ENCODE measurements around the gene SRMS. TPM values are rescaled to one million over a fixed set of nuclear protein-coding genes. Genes with fewer than 3 reads are reported as not detected.

The SRMS gene
- total and polyA plus RNA-seq, 10 donors: 0.07 to 1.5 (median 0.78) TPM; not detected in 2

DNA sequence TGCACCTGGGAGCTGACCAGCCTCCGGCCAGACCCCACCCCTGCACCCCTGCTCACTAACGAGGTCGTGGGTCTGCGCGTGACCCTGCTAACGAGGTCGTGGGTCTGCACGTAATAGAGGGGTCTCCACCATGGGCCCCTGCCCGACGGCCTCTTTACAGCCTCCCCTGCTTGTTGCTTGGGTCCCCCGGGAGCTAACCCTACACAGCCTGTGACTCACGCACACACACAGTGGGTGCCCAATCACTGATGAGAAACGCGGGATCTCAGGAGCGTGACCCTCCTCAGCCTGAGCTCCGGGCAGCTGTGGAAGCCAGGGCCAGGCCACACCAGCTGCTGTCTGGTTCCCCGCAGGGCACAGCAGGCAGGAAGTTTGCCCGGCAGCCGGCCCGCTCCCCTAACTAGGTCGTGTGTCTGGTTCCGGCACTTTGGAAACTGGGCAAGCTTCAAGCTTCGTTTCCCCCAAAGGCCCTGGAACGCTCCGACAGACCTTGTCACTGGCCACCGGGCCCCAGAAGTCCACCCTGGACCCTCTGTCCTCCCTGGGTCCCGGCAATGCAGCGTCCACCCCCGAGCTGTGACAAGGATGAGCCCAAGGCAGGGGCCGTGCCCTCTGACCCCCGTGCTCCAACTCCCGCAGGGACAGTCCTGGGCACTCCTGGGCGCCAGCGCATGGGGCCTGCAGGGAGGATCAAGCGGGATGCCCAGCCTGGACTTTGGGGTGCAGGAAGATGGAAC, 11.1 kb downstream of the SRMS start:
- H3K36me3 ChIP-seq: no peaks in the 10 kb centered on the region
- H3K9me3 ChIP-seq: no peaks in the 10 kb centered on the region
- DNase-seq: peak; percentile 85
- H3K27me3 ChIP-seq (replicated peaks in 1 of 7): peaks cover 0 to 17% (median 0%) of the 10 kb centered on the region in 7 donors
- 65 to 86% (median 72%) methylated on average over 18 to 35 of the region's 35 CpGs for WGBS, 5 donors
- TF ChIP-seq POLR2A (IDR thresholded peaks at IDR 0.05): no peak
- TF ChIP-seq POLR2AphosphoS5 (IDR thresholded peaks at IDR 0.05): peak; percentile 66 to 82 (median 71)
- peak overlapping the region in 1 of 8 donors; percentile 67 for H3K4me3 ChIP-seq
- intact Hi-C loops (cut with DNase I; ENCODE audit: low total_unique reads): loop anchor here (5.0 to 10.0 kb wide), 2 partner anchors 118 to 436 kb away; partner anchors contain the start of genes RTEL1 and STMN3
- peaks cover 17 to 68% (median 49%) of the 10 kb centered on the region in 6 donors for H3K4me1 ChIP-seq
- peak overlapping the region in 5 of 8 donors; percentile 85 to 89 (median 87) for H3K27ac ChIP-seq

DNA sequence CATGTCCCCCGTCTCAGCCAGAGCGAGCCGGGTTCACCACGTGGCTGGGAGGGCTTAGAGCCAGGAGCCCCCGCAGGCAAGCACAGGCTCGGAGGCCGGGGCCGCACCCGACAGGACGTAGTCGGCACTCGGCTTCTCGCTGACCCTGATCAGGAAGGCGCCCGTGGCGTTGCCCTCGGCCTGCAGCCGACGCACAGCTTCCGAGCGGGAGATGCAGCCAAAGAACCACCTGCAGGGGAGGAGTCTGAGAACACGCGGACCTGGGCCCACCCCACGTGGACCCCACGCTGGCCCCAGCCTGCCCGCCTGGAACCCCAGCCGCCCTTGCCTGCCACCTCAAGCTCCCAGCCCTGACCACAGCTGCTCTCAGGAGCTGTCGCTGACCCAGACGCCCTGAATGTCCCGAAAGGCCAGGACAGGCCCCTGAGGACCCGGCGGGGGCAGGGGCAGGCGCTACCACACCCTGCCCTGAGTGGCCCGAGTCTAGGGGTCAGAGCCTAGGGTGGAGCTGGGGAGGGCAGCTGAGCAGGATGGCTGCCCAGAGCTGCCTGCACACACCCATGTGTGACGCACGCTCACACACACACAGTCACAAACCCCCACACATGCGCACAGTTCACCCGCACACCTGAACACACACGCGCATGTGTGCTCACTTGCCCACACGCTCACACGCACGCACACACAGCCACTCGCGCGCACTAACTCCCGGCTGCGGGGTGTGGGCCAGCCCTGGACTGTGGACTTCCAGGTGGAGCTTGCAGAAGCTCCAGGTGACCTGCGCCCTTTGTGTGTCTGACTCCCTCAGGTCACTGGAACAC, 12.5 kb downstream of the SRMS start:
- Histone ChIP-seq H3K9me3 (no peaks in the 10 kb centered on the region), H3K27me3 (replicated peaks in 1 of 7) (peaks cover 0 to 24% (median 0%) of the 10 kb centered on the region in 7 donors), H3K4me3 (no peak overlapping the region), H3K4me1 (peaks cover 17 to 56% (median 43%) of the 10 kb centered on the region in 6 donors), H3K27ac (peak overlapping the region in 1 of 8 donors; percentile 18), H3K36me3 (no peaks in the 10 kb centered on the region)
- DNase-seq: peak; percentile 84
- TF ChIP-seq, protein P1, sequence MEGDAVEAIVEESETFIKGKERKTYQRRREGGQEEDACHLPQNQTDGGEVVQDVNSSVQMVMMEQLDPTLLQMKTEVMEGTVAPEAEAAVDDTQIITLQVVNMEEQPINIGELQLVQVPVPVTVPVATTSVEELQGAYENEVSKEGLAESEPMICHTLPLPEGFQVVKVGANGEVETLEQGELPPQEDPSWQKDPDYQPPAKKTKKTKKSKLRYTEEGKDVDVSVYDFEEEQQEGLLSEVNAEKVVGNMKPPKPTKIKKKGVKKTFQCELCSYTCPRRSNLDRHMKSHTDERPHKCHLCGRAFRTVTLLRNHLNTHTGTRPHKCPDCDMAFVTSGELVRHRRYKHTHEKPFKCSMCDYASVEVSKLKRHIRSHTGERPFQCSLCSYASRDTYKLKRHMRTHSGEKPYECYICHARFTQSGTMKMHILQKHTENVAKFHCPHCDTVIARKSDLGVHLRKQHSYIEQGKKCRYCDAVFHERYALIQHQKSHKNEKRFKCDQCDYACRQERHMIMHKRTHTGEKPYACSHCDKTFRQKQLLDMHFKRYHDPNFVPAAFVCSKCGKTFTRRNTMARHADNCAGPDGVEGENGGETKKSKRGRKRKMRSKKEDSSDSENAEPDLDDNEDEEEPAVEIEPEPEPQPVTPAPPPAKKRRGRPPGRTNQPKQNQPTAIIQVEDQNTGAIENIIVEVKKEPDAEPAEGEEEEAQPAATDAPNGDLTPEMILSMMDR (IDR thresholded peaks at IDR 0.05 in 8 of 11, conservative IDR thresholded peaks at IDR 0.05 in 3 of 11): no peak
- TF ChIP-seq POLR2A (IDR thresholded peaks at IDR 0.05): no peak
- peak in 1 of 3 donors; percentile 73 for TF ChIP-seq POLR2AphosphoS5 (IDR thresholded peaks at IDR 0.05)
- intact Hi-C loops (cut with DNase I; ENCODE audit: low total_unique reads): loop anchor here (5.0 to 10.0 kb wide), 2 partner anchors 120 to 437 kb away; partner anchors contain the start of genes RTEL1 and STMN3
- 69 to 78% (median 69%) methylated on average over 43 to 49 of the region's 49 CpGs for WGBS, 5 donors

DNA sequence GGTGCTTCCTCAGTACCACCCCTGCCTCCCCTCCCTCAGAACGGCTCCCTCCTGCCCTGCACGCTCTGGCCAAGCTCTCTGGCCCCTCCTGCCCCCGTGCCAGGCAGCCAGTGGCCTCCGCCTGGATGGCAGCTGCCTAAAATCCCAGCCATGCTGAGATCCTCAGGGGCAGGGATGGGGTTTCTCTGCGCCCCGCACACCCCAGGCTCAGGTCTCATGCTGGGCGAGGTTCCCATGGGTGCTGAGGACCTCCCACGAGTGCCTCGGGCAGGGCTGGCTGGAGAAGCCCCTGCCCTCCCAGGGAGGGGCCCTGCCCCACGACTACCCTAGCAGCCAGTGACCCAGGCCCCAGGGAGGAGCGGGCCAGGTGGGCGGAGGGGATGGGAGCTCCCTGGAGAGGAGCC, 13.1 kb downstream of the SRMS start:
- WGBS, 5 donors: 65 to 75% (median 70%) methylated on average over 9 to 12 of the region's 12 CpGs
- intact Hi-C loops (cut with DNase I; ENCODE audit: low total_unique reads): loop anchor here (10.0 kb wide), 1 partner anchor 120 kb away; the partner anchor contains the start of genes RTEL1 and STMN3
- peaks cover 17 to 50% (median 40%) of the 10 kb centered on the region in 6 donors for H3K4me1 ChIP-seq
- no peaks in the 10 kb centered on the region for H3K36me3 ChIP-seq
- H3K9me3 ChIP-seq: no peaks in the 10 kb centered on the region
- H3K27me3 ChIP-seq (replicated peaks in 1 of 7): peaks cover 0 to 24% (median 0%) of the 10 kb centered on the region in 7 donors
- no peak for DNase-seq
- H3K27ac ChIP-seq: peak overlapping the region in 1 of 8 donors; percentile 18
- no peak overlapping the region for H3K4me3 ChIP-seq
- TF ChIP-seq, protein P1 (IDR thresholded peaks at IDR 0.05 in 8 of 11, conservative IDR thresholded peaks at IDR 0.05 in 3 of 11): no peak
- no peak for TF ChIP-seq POLR2A (IDR thresholded peaks at IDR 0.05)
- TF ChIP-seq POLR2AphosphoS5 (IDR thresholded peaks at IDR 0.05): no peak

DNA sequence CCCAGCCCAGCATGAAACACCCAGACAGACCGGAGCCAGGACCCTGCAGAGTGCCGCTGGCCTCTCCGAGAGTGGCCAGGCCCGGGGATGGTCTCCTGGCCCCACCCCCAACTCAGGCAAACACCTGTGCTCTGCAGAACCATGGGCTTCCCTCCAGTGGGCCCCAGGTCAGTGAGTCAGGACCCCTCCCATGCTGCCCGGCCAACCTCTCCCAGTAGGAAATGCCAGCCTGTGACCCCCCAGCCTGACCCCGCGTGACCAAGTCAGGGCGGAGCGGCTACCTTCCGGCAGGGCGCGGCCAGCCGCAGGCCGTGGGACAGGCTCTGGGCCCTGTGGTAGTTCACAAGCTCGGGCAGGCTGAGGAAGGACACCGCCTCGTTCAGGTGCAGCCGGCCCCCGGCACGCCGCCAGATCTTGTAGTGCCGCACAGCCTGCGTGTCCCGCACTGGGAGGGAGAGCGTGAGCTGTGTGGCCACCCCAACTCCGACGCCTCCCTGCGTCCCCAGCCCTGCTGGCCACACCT, 13.6 kb downstream of the SRMS start:
- no peaks in the 10 kb centered on the region for H3K36me3 ChIP-seq
- intact Hi-C loops (cut with DNase I; ENCODE audit: low total_unique reads): loop anchor here (10.0 kb wide), 1 partner anchor 121 kb away; the partner anchor contains the start of genes RTEL1 and STMN3
- no peaks in the 10 kb centered on the region for H3K9me3 ChIP-seq
- TF ChIP-seq POLR2AphosphoS5 (IDR thresholded peaks at IDR 0.05): peak in 1 of 3 donors; percentile 62
- TF ChIP-seq, protein P1 (IDR thresholded peaks at IDR 0.05 in 8 of 11, conservative IDR thresholded peaks at IDR 0.05 in 3 of 11): no peak
- WGBS, 5 donors: 75 to 90% (median 78%) methylated on average over 22 to 28 of the region's 28 CpGs
- H3K27ac ChIP-seq: no peak overlapping the region
- DNase-seq: peak; percentile 79
- H3K4me1 ChIP-seq: peaks cover 15 to 45% (median 36%) of the 10 kb centered on the region in 6 donors
- H3K4me3 ChIP-seq: no peak overlapping the region
- H3K27me3 ChIP-seq (replicated peaks in 1 of 7): peaks cover 0 to 24% (median 0%) of the 10 kb centered on the region in 7 donors

Data from spleen (tissue), 11 donors.